ENCODE results near the gene CACNA1C.

DNA sequence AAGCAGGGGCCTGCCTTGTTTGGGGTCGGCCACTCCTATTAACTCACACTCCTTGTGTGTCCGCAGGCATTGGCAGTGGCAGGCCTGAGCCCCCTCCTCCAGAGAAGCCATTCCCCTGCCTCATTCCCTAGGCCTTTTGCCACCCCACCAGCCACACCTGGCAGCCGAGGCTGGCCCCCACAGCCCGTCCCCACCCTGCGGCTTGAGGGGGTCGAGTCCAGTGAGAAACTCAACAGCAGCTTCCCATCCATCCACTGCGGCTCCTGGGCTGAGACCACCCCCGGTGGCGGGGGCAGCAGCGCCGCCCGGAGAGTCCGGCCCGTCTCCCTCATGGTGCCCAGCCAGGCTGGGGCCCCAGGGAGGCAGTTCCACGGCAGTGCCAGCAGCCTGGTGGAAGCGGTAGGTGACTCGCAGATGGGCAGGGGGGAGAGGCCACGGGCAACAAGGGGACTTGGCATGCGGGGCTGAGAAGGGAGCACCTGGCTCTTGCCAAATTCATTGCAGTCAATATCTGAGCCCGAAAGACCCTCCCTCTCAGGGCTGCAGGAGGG is 635.7 kb downstream of the CACNA1C start:
- TF ChIP-seq, protein P1, sequence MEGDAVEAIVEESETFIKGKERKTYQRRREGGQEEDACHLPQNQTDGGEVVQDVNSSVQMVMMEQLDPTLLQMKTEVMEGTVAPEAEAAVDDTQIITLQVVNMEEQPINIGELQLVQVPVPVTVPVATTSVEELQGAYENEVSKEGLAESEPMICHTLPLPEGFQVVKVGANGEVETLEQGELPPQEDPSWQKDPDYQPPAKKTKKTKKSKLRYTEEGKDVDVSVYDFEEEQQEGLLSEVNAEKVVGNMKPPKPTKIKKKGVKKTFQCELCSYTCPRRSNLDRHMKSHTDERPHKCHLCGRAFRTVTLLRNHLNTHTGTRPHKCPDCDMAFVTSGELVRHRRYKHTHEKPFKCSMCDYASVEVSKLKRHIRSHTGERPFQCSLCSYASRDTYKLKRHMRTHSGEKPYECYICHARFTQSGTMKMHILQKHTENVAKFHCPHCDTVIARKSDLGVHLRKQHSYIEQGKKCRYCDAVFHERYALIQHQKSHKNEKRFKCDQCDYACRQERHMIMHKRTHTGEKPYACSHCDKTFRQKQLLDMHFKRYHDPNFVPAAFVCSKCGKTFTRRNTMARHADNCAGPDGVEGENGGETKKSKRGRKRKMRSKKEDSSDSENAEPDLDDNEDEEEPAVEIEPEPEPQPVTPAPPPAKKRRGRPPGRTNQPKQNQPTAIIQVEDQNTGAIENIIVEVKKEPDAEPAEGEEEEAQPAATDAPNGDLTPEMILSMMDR (conservative IDR thresholded peaks at IDR 0.05 in 1 of 2, IDR thresholded peaks at IDR 0.05 in 1 of 2; ENCODE audit: extremely low read depth in 1 of 2, insufficient read depth in 1 of 2, low read depth in 1 of 2, low read length in 2 of 2), result no peak
- TF ChIP-seq EZH2 (IDR thresholded peaks at IDR 0.05; ENCODE audit: borderline replicate concordance, low read length), result no peak
